Measurements from ENCODE around the gene WWOX.

The WWOX gene

GRCh38 chr16:78137782-78138616 is 38.5 kb downstream of the WWOX start:
- in situ Hi-C loops (cut with HindIII; ENCODE audit: low sequenced_read_pairs), result no loop called here

DNA sequence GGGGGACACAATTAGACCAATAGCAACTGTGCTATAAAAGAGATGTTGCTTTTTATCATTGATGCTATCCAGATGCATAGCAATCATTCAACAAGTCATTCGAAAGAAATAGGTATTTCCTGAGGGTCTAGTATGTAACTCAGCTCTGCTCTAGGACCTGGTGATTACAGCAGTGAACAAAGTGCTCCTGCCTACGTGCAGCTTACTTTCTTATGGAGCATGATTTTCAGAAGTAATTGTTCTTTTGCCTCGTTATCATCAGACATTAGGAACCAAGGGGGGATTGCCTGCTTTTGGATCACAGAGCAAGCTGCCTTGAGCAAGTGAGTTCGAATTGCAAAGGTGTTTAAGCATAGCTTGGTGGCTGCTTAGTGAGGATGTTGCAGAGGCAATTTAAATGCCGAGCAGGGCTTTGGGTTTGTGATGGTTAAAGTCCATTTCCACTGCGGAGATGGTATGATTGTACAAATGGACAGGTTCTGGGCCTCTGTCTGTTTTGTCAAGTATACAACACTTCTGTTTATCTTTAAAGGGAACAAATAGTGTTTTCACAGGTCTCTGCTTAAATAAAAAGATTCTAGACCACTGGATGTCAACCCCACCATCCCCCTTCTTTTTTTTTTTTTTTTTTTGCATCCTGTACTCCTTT is 41.5 kb downstream of the WWOX start:
- in situ Hi-C loops (cut with HindIII; ENCODE audit: low sequenced_read_pairs), result no loop called here

DNA sequence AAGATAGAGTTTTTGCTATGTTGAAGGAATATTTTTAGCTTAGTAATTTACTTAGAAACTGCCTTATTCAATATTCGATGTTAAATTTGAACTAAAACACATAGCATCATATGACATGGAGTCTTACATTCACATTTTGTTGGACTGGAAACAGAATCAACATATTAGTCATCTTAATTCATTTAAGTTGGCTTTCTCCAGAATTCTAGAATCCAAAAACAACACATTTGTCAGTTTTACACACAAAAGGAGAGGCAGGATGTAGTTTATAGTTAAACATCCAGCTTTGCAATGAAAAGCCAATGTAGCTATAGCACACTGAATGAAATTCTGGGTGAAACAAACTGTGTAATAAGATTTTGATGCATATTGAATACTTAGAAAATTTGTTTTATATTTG is 43.3 kb downstream of the WWOX start:
- in situ Hi-C loops (cut with HindIII; ENCODE audit: low sequenced_read_pairs), result no loop called here

GRCh38 chr16:78146807-78147206 is 47.4 kb downstream of the WWOX start:
- in situ Hi-C loops (cut with HindIII; ENCODE audit: low sequenced_read_pairs), result no loop called here

DNA sequence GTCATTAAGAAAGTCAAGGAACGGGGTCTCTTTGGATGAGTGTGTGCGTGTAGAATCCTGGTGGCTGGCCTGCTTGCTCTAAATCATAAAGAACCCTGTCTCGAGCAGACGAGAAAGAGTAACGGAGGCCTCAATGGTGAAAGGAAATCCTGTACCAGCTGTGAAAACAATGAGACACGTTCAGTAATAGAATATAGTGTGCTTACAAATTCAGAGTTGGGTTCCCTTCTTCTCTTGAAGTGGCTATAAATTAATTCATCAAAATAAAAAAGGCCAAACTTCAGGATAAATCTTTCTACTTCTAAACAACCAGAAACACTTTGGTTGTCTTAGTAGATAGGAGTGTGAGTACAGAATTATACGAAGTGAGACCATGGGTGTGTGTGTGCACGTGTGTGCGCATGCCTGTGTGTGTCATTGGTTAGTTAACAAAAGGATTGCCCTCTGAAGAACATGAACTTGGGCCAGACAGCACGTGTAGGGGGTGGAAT is 48.5 kb downstream of the WWOX start:
- in situ Hi-C loops (cut with HindIII; ENCODE audit: low sequenced_read_pairs), result no loop called here

GRCh38 chr16:78150233-78150632 is 50.8 kb downstream of the WWOX start:
- in situ Hi-C loops (cut with HindIII; ENCODE audit: low sequenced_read_pairs), result no loop called here

DNA sequence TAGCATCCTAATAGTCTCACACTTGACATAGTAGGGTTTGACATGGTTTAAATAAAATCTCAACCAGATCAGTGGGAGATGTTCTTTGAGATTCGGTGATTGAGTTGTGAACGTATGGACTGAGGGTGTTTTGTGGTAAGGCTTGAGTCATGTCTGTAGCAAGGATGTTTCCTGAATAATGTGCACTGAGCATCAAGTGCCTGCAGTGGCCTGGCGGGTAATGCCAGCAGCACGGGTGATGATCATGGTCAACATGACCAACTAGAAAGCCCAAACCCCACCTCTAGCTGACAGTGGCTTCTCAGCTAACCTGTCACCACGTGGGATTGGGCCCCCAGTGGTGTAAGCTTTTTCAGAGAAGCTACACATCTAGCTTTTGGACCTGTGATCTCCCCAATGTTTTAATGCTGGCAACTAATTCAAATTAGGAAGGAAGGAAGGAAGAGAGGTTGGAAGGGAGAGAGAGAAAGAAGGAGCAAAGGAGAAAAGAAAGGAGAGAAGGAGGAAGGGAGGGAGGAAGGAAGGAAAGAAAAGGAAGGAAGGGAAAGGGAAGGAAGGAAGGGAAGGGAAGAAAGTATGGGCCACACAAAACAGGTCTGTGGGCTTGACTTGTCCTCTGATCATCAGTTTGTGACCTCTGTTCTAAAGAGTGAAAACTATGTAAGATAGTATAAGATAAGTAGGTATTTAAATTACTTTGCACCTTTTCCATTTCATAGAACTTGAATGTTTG is 55.4 kb downstream of the WWOX start:
- in situ Hi-C loops (cut with HindIII; ENCODE audit: low sequenced_read_pairs), result no loop called here

DNA sequence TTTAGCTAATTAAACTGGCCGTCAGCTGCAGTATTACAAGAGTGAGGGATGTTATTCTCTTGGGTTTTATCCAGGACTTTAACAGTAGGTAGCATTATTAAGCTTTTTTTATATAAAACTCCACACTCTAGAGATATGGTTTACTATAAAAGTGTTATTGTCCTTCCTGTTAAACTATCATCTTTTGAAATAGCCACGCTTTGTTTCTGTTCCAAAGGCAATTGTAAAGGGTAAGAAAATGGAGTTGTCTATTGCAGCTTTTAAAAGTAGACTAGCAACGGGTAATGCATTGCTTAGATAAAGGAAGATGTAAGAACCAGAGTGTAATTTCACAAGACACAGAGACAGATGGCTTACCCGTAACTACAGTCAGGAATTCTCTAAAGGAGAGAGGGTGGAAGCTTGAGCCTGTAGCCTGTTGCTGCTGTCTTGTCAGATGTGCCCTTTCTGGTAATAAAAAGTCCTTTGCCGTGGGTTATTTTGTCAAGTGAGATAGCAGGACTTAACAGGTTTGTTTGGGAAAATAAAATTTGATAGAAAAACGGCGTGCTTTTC is 56.4 kb downstream of the WWOX start:
- in situ Hi-C loops (cut with HindIII; ENCODE audit: low sequenced_read_pairs), result no loop called here

DNA sequence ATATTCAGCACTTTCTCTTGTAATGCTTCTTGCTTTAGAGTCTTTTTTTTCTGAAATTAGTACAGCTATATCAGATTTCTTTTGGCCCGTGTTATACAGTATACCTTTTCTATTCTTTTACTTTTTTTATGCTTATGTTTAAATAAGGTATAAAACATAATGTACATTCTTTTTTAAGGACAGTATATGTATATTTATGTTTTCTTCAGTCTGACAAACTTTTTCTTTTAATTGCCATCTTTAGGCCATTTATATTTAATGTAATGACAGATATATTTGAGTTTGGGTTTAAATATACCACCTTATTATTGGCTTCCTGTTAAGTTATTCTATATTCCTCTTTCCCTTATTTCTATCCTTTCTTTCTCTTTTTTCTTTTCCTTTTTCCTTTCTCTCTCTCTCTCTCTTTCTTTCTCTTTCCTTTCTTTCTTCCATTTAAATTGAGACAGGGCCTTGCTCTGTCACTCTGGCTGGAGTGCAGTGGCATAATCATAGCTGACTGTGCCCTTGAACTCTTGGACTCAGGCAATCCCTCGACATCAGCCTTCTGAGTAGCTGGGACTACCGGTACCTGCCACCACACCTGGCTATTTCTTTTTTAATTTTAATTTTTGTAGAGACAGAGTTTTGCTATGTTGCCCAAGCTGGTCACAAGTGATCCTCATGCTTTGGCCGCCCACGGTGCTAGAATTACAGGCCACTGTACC is 61.7 kb downstream of the WWOX start:
- in situ Hi-C loops (cut with HindIII; ENCODE audit: low sequenced_read_pairs), result no loop called here

DNA sequence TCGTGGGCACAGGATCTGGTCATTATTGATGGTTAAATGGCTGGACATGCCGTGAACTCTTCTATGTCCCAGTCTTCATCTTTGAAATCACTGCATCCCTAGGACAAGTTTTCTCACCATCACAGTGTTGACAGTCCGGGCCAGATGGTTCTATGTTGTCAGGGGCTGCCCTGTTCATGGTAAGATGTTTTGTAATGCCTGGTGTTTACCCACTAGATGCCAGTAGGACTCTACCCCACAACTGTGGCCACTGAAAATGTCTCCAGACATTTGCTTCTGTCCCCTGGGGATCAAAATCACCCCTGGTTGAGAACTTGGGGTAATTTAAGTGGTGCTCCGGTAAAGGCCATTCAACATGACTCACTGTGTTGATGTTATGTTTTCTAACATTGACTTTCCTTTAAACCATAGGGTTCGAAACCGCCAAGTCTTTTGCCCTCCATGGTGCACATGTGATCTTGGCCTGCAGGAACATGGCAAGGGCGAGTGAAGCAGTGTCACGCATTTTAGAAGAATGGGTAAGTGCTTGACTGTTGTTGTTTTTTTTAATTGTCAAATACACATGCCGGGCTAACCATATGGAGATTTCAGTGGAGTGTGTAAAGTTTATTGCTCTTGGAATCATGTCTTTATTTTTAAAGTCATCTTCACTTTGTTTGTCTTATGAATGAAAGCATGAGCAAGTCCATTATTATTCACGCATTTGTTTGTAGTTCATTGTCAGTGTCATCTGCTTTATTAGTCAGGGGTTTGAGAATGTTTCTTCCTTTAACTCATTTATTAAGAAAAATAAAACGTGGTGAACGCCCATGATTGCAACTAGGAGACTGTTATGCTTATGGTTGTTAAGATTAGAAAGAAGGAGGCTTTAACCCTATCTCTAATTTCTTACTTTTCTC is 64.6 kb downstream of the WWOX start:
- in situ Hi-C loops (cut with HindIII; ENCODE audit: low sequenced_read_pairs), result no loop called here

GRCh38 chr16:78170494-78170933 is 71.1 kb downstream of the WWOX start:
- in situ Hi-C loops (cut with HindIII; ENCODE audit: low sequenced_read_pairs), result no loop called here

GRCh38 chr16:78175287-78175686 is 75.8 kb downstream of the WWOX start:
- in situ Hi-C loops (cut with HindIII; ENCODE audit: low sequenced_read_pairs), result no loop called here

- in situ Hi-C loops (cut with HindIII; ENCODE audit: low sequenced_read_pairs), result no loop called here
Observed at GRCh38 chr16:78176435-78176834, 77.0 kb downstream of the WWOX start.

DNA sequence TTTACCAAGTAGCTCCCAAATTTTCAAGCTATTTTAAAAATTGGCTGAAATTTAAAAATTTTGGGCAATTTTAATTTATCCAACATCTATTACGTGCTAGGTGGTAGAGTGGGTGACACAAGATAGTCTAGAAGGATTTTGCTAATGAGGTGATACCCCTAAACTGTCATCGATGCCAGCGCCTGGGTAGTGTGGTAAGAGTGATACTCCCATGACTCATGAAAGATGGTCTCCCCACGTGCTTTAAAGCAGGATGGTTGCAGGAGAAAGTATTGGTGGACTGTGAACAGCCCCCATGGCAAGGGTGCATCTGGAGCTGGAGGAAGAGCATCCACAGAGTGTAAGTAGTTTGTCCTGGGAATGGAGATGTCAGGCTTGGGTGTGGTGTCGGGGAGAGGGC is 77.8 kb downstream of the WWOX start:
- in situ Hi-C loops (cut with HindIII; ENCODE audit: low sequenced_read_pairs), result no loop called here

GRCh38 chr16:78177987-78178386 is 78.5 kb downstream of the WWOX start:
- in situ Hi-C loops (cut with HindIII; ENCODE audit: low sequenced_read_pairs), result no loop called here

- in situ Hi-C loops (cut with HindIII; ENCODE audit: low sequenced_read_pairs), result no loop called here
Observed at GRCh38 chr16:78179666-78180065, 80.2 kb downstream of the WWOX start.

GRCh38 chr16:78180349-78180748 is 80.9 kb downstream of the WWOX start:
- in situ Hi-C loops (cut with HindIII; ENCODE audit: low sequenced_read_pairs), result no loop called here

- in situ Hi-C loops (cut with HindIII; ENCODE audit: low sequenced_read_pairs), result no loop called here
Observed at GRCh38 chr16:78183437-78184237, 84.2 kb downstream of the WWOX start.
